AG08396 (cell line): Measurements from ENCODE around the gene PRKCH.

ENCODE experiments used
- DNase-seq: peaks from one replicate; pipeline ENCODE4 v3.0.0; 2012; ENCODE audit warnings: low spot score, mixed read lengths

The PRKCH gene

DNA sequence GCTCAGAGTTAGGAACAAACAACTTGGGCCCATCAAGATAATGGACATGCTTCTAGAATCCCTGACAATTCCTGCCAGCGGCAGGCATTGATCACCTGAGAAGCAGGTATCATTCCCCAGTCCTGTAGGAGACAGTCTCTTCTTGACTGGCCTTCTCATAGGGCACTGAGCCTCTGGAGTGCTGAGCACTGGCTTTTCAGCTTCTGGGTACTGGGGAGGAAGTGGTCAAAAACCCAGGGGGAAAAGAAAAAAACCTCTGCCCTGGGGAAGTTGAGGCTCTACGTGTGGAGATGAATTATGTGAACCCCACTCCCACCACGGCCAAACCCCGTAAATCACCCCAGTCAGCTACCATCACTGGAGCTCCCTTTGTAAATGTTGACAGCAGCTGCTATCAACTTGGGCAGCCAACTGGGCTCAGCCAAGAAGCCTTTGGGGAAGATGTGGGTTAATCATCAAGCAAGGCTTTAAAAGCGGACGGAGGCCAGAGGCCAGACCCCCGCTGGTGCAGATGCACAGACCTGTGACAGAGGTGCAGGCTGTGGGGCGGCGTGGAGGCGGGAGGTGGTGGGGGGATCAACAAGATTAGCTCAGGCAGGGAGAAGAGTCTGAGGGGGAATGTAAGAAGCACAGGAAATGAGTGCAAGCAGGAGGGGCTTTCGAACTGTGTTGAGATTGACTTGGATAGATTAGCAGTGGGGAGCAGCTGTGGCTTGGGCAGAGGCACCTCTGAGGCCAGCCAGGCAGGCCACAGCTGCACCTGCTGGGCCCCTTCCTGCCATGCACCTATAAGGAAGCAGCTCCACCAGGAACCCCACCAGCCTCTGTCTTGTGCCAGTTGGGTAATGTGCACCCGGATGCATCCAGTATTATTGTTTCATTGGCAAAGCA is 268.6 kb downstream of the PRKCH start:
- DNase-seq: no peak

DNA sequence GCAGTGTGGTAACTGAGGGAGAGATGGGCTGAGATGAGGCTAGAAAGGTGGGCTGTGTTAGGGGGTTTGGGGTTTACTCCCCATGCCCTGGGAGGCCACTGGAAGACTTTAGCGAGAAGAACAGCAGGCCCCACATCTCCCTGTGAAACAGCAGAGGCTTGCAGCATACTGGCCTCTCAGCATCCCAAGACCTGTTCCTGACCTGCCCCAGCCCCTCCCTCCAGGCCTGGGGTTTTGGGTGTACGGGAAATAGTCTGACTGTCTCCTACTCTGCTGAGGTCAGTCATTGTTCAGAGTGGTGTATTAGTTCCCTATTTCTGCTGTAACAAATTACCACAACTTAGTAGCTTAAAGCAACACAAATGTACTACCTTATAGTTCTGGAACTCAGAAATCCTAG is 270.5 kb downstream of the PRKCH start:
- DNase-seq: no peak

DNA sequence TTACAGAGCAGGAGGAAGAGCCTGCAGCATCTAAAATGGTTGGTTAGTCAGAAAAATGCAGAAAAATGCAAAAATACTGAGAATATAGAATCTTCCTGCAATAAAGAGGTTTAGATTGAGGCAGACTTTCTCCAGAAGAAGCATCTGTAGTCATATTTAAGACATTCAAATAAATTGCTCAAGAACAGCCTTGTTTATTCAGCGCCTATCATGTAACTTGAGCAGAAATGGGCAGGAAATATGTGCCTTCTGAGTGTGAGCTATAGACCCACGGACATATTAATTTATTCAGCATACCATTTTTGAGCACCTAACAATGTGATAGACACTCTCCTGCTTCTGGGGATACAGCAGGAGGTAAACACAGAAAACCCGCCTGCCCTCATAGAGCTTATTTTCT is 272.0 kb downstream of the PRKCH start:
- no peak for DNase-seq

DNA sequence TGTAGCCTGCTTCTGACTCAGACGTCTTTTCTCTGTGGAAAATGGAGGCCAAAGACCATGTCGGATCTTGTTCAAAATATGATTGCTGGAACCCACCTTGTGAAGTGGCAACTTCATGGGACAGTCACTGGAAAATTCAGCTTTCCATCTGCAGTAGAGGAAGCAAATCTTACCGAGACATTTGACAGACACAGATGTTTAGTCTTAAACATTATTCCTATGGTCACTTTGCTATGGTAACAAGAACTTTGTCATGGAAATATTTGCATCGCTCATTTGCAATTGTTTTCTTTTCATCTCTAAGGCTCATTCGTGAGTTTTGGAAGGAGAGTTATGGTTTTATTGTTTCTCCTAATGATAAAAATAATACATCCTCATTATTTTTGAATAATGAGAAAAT is 275.6 kb downstream of the PRKCH start:
- DNase-seq: no peak

DNA sequence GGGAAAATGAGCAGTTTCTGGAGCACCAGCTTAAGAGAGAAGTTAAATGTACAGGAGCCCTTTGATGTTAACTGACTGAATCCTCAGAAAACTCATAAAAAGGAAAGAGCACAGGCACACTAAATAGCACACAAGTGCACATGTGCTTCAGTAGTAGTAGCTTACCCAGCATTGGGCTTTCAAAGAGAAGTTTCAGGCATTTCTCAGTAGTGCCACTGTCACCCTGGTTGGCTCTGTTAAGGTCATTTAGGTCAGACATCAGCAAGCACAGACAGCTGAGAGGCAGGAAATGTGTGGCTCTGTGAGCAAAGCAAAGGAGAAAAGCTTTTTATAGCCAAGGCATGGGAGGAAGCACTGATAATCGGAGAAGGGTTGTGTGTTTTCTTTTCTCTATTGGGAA is 277.6 kb downstream of the PRKCH start:
- DNase-seq: no peak

DNA sequence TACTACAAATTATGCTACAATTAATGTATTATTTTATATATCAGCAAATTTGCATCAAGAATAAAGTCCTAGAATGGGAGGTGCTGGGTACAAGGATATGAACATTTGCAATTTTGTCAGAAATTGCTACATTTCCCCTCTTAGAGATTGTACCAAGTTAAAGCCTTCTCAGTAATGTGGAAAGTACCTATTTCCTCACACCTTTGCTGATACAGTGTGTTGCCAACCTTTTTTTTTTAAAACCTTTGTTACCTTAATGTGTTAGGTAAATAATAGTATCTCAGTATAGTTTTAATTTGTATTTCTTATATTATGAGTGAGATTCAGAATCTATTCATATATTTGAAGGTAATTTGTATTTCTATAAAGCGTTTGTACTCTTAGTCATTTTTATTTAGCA is 278.6 kb downstream of the PRKCH start:
- no peak for DNase-seq
